Endothelial cell of umbilical vein (primary cell): Measurements from ENCODE around the gene DHCR7. TPM values are rescaled to one million over a fixed set of nuclear protein-coding genes. Genes with fewer than 3 reads are reported as not detected.

Experiments
- BruUV-seq: library from RNA; stranded (reverse); fragments of 400-500 nt; replicated peaks from 2 replicates; lab custom pipeline; 2021; lab: Mats Ljungman, UMichigan
- CTCF ChIA-PET: fragments of 300-600, 350-600 bp; sonication (Branson Sonifier 250); formaldehyde crosslinking; loops from one replicate; lab custom pipeline; 2021; ENCODE audit warnings: antibody characterized with exemption, inconsistent platforms; lab: Charles Lee
- POLR2A ChIA-PET: fragments of 300-600, 350-600 bp; sonication (Branson Sonifier 250); formaldehyde crosslinking; loops from one replicate; lab custom pipeline; 2021; ENCODE audit warnings: antibody characterized with exemption, inconsistent platforms; lab: Charles Lee
- DNase-seq: peaks from one replicate; pipeline ENCODE4 v3.0.0-alpha.2; 2011; ENCODE audit warnings: low read depth, low spot score
- FAIRE-seq: peaks from 2 replicates; lab custom pipeline; 2011; peaks lifted over from hg19 to GRCh38; lab: Jason Lieb, UNC
- H2AFZ ChIP-seq: 2 replicates; pipeline ENCODE4 v1.6.0; 2012; ENCODE audit warnings: low read depth, low read length, control low read depth, inconsistent platforms
- H3K27ac ChIP-seq: 2 replicates; pipeline ENCODE4 v1.5.1; 2011; ENCODE audit warnings: low read depth, mild to moderate bottlenecking, control low read depth, low read length, moderate library complexity; ENCODE audit not compliant: insufficient read depth
- H3K27me3 ChIP-seq, 2 experiments: 2 replicates each; pipeline versions ENCODE4 v1.6.0 to v1.6.1; 2011; ENCODE audit warnings: low read length in 2 of 2, mixed read lengths in 1 of 2; ENCODE audit not compliant: control insufficient read depth in 2 of 2, insufficient read depth in 2 of 2
- H3K36me3 ChIP-seq, 2 experiments: 2 replicates in 1 of 2; 3 replicates in 1 of 2; pipeline ENCODE4 v1.5.1; 2011; ENCODE audit warnings: low read length in 2 of 2, mild to moderate bottlenecking in 1 of 2, moderate library complexity in 1 of 2; ENCODE audit not compliant: control insufficient read depth in 2 of 2, insufficient read depth in 2 of 2; ENCODE audit errors: extremely low read depth in 1 of 2
- H3K4me1 ChIP-seq: 3 replicates; pipeline ENCODE4 v1.5.1; 2011; ENCODE audit warnings: mild to moderate bottlenecking, low read length; ENCODE audit not compliant: control insufficient read depth, insufficient read depth; ENCODE audit errors: extremely low read depth
- H3K4me2 ChIP-seq: 2 replicates; pipeline ENCODE4 v1.6.1; 2011; ENCODE audit warnings: low read length, control low read depth, mixed read lengths; ENCODE audit not compliant: insufficient read depth
- H3K4me3 ChIP-seq, 3 experiments: fragments of 200-600 bp in 1 of 3; sonication (generic), shearing (Covaris generic) in 1 of 3; replicated peaks in 1 of 3; 2 replicates each; pipeline ENCODE4 v1.5.1; 2011 to 2016; ENCODE audit warnings: control low read depth in 3 of 3, low read length in 3 of 3, mild to moderate bottlenecking in 2 of 3, inconsistent platforms in 1 of 3, low read depth in 1 of 3, moderate library complexity in 1 of 3; ENCODE audit not compliant: insufficient read depth in 1 of 3
- H3K79me2 ChIP-seq: 2 replicates; pipeline ENCODE4 v1.6.0; 2012; ENCODE audit warnings: low read length, inconsistent platforms; ENCODE audit not compliant: control insufficient read depth, insufficient read depth
- H3K9ac ChIP-seq: replicated peaks from 2 replicates; pipeline ENCODE3; 2011; ENCODE audit warnings: low read length, control low read depth; ENCODE audit not compliant: insufficient read depth; ENCODE audit errors: extremely low read depth
- H3K9me1 ChIP-seq: replicated peaks from 3 replicates; pipeline ENCODE4 v1.6.0; 2011; ENCODE audit warnings: mild to moderate bottlenecking, low read length; ENCODE audit not compliant: control insufficient read depth, insufficient read depth; ENCODE audit errors: extremely low read depth
- H3K9me3 ChIP-seq: replicated peaks from 2 replicates; pipeline ENCODE4 v1.5.1; 2012; ENCODE audit warnings: low read length, inconsistent platforms; ENCODE audit not compliant: control insufficient read depth, insufficient read depth
- H4K20me1 ChIP-seq: replicated peaks from 2 replicates; pipeline ENCODE3; 2011; ENCODE audit warnings: mild to moderate bottlenecking, low read length; ENCODE audit not compliant: control insufficient read depth, insufficient read depth; ENCODE audit errors: extremely low read depth
- EZH2 ChIP-seq: IDR thresholded peaks from 2 replicates; pipeline ENCODE4 v1.6.1; 2012; ENCODE audit warnings: borderline replicate concordance, low read depth, mild to moderate bottlenecking, moderate library complexity, low read length, inconsistent platforms; ENCODE audit not compliant: severe bottlenecking
- FOS ChIP-seq: IDR thresholded peaks from 2 replicates; pipeline ENCODE4 v1.6.1; 2011; ENCODE audit warnings: mild to moderate bottlenecking, low read length, moderate library complexity, borderline replicate concordance; ENCODE audit not compliant: insufficient read depth
- GATA2 ChIP-seq: IDR thresholded peaks from 2 replicates; pipeline ENCODE4 v1.7.0; 2011; ENCODE audit warnings: low read depth, mild to moderate bottlenecking, moderate library complexity, mixed read lengths, low read length; ENCODE audit not compliant: insufficient read length, insufficient read depth
- JUN ChIP-seq: IDR thresholded peaks from 2 replicates; pipeline ENCODE4 v1.6.1; 2011; ENCODE audit warnings: borderline replicate concordance, low read depth; ENCODE audit not compliant: insufficient read length, insufficient read depth
- MYC ChIP-seq: IDR thresholded peaks from one replicate; pipeline ENCODE4 v1.6.1; 2011; ENCODE audit warnings: mild to moderate bottlenecking, low read depth, low read length
- POLR2A ChIP-seq: IDR thresholded peaks from 2 replicates; pipeline ENCODE4 v1.6.1; 2012; ENCODE audit warnings: low read depth, mild to moderate bottlenecking, control low read depth, low read length
- POLR2AphosphoS5 ChIP-seq: IDR thresholded peaks from 2 replicates; pipeline ENCODE4 v1.6.1; 2012; ENCODE audit warnings: low read depth, mild to moderate bottlenecking, control low read depth, low read length, moderate library complexity; ENCODE audit not compliant: insufficient read depth
- dilution Hi-C: fragments of 300-500 bp; cut with MboI; formaldehyde crosslinking; loops from one replicate; pipeline ENCODE4 v1.15.0; 2019; ENCODE audit warnings: low sequenced_read_pairs; ENCODE audit not compliant: extremely low pct_ligation_motif_present
- intact Hi-C: fragments of 100-400 bp; cut with micrococcal nuclease; formaldehyde crosslinking; loops from one replicate; pipeline ENCODE4 v1.10.0; 2022
- polyA plus RNA-seq, 4 experiments: library from polyadenylated mRNA; depleted of rRNA in 3 of 4; stranded (reverse) in 3 of 4; unstranded in 1 of 4; fragments of >200 nt; gene quantifications; 2 replicates each; pipeline versions ENCODE4 v1.2.1 to v1.2.3, GENCODE V29; 2011 to 2012; ENCODE audit warnings: missing spikeins in 1 of 4
- total RNA-seq: library from RNA; stranded (reverse); gene quantifications from 2 replicates; pipeline ENCODE4 v1.2.3, GENCODE V29; 2021
- TF ChIP-seq, protein P1 (sequence below), 2 donors: IDR thresholded peaks; 1 replicate in 1 of 2; 2 replicates in 1 of 2; pipeline ENCODE4 v1.5.1; 2011; ENCODE audit warnings: low read length in 2 of 2, mild to moderate bottlenecking in 2 of 2, moderate library complexity in 2 of 2, control low read depth in 1 of 2, inconsistent platforms in 1 of 2, low read depth in 1 of 2; ENCODE audit not compliant: insufficient read depth in 1 of 2; ENCODE audit errors: extremely low read depth in 1 of 2
- TF ChIP-seq, protein P2 (sequence below): IDR thresholded peaks from 2 replicates; pipeline ENCODE4 v1.6.1; 2011; ENCODE audit not compliant: insufficient read depth, insufficient read length

DHCR7 gene
- total and polyA plus RNA-seq, 2 donors (not counting 3 experiments of a cell fraction or from before 2014, with no cell fraction given): 171 to 175 TPM

DNA sequence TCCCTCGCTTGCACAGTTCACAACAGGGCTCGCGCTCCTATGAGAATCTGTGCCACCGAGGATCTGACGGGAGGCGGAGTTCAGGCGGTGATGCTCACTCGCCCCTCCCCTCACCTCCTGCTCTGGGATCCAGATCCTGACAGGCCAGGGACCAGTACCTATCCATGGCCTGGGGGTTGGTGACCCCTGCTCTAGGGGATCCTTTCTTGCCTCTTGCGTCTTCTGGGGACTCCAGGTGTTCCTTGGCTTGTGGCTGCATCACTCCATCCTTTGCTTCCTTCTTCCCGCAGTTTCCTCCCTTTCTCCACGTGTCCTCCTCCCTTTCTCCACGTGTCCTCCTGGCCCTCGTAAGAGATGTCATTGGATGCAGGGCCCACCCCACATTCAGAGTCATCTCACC, 48.2 kb upstream of the DHCR7 start:
- FAIRE-seq (no peak), DNase-seq (no peak)
- ChIA-PET CTCF (interaction anchor here (1.1 kb wide), 1 partner anchor 11 kb away, joined by 3 read pairs; no protein-coding TSS in a partner anchor), POLR2A (no interaction called here)
- no TSS peak for BruUV-seq
- Histone ChIP-seq H3K27ac (no peak overlapping the region), H3K9ac (no peak overlapping the region), H3K4me2 (no peak overlapping the region), H3K4me1 (no peaks in the 10 kb centered on the region), H3K4me3 (no peak overlapping the region), H3K27me3 (no peaks in the 10 kb centered on the region), H2AFZ (no peak overlapping the region), H3K36me3 (peaks cover 12 to 36% of the 10 kb centered on the region in 2 experiments), H4K20me1 (no peaks in the 10 kb centered on the region), H3K79me2 (no peaks in the 10 kb centered on the region), H3K9me1 (no peaks in the 10 kb centered on the region), H3K9me3 (no peaks in the 10 kb centered on the region)
- TF ChIP-seq JUN (no peak), EZH2 (no peak), FOS (no peak), MYC (no peak), POLR2A (no peak), GATA2 (no peak), POLR2AphosphoS5 (no peak)
- TF ChIP-seq, protein P1, sequence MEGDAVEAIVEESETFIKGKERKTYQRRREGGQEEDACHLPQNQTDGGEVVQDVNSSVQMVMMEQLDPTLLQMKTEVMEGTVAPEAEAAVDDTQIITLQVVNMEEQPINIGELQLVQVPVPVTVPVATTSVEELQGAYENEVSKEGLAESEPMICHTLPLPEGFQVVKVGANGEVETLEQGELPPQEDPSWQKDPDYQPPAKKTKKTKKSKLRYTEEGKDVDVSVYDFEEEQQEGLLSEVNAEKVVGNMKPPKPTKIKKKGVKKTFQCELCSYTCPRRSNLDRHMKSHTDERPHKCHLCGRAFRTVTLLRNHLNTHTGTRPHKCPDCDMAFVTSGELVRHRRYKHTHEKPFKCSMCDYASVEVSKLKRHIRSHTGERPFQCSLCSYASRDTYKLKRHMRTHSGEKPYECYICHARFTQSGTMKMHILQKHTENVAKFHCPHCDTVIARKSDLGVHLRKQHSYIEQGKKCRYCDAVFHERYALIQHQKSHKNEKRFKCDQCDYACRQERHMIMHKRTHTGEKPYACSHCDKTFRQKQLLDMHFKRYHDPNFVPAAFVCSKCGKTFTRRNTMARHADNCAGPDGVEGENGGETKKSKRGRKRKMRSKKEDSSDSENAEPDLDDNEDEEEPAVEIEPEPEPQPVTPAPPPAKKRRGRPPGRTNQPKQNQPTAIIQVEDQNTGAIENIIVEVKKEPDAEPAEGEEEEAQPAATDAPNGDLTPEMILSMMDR (IDR thresholded peaks at IDR 0.05; ENCODE audit: extremely low read depth in 1 of 2, insufficient read depth in 1 of 2, low read depth in 1 of 2, low read length in 2 of 2): no peak
- TF ChIP-seq, protein P2, sequence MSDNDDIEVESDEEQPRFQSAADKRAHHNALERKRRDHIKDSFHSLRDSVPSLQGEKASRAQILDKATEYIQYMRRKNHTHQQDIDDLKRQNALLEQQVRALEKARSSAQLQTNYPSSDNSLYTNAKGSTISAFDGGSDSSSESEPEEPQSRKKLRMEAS: no peak
- intact Hi-C loops (no loop called here), dilution Hi-C loops (no loop called here)
